OCI-LY1 (cell line): ENCODE measurements around the gene HOXC4.
"Not testable (repeated sequence)": the region's sequence is repeated elsewhere in the genome, so short reads cannot be mapped to it uniquely, and the experiment has no call there.

ENCODE experiments used
- EZH2 ChIP-seq: fragments of 200-600 bp; sonication (generic), shearing (Covaris generic); IDR thresholded peaks from 2 replicates; pipeline ENCODE4 v1.8.0; 2017; ENCODE audit warnings: borderline replicate concordance, mixed run types, mild to moderate bottlenecking, antibody characterized with exemption, low read length, moderate library complexity, mixed read lengths
- TF ChIP-seq, protein P1 (sequence below): fragments of 200-600 bp; sonication (generic), shearing (Covaris generic); IDR thresholded peaks from 2 replicates; pipeline ENCODE4 v1.5.1; 2017; ENCODE audit warnings: mild to moderate bottlenecking, antibody characterized with exemption, low read length, moderate library complexity, mixed read lengths

DNA sequence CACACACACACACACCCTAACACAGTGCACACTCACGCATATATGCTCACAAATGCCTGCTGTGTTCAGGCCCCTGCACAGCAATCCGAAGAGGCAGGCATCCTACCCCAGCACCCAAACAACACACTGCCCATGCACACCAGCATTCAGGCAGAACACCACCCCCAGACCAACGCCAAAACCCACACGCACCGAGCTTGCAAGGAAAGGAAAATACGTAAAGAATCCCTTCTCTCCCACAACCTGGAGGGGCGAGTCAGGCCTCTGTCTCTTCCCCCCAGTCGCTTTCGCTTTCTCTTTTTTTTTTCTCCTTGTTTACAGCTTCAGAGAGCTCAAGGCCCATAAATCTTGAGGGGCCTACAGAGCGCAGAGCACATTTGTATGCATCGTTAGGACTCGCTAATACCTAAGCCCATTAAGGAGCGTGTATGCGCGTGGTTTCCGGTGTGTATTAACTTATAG is 27.4 kb downstream of the HOXC4 start:
- TF ChIP-seq, protein P1, sequence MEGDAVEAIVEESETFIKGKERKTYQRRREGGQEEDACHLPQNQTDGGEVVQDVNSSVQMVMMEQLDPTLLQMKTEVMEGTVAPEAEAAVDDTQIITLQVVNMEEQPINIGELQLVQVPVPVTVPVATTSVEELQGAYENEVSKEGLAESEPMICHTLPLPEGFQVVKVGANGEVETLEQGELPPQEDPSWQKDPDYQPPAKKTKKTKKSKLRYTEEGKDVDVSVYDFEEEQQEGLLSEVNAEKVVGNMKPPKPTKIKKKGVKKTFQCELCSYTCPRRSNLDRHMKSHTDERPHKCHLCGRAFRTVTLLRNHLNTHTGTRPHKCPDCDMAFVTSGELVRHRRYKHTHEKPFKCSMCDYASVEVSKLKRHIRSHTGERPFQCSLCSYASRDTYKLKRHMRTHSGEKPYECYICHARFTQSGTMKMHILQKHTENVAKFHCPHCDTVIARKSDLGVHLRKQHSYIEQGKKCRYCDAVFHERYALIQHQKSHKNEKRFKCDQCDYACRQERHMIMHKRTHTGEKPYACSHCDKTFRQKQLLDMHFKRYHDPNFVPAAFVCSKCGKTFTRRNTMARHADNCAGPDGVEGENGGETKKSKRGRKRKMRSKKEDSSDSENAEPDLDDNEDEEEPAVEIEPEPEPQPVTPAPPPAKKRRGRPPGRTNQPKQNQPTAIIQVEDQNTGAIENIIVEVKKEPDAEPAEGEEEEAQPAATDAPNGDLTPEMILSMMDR = not testable (repeated sequence)
- TF ChIP-seq EZH2 = not testable (repeated sequence)
